Memory B cell (primary cell): Measurements from ENCODE around the gene PRLR.

Source experiments
- ATAC-seq: fragments of 150-1000 bp; cut with Tn5 transposase; 2 replicates; pipeline ENCODE4 v1.10.0; 2021; ENCODE audit warnings: low read depth, mild to moderate bottlenecking, moderate library complexity
- DNase-seq, 2 donors: peaks; one replicate each; pipeline ENCODE4 v3.0.0; 2022; ENCODE audit warnings: low spot score in 2 of 2
- H3K27ac Mint-ChIP-seq: one replicate; pipeline ENCODE4 v1.8.0; 2022; ENCODE audit warnings: mild to moderate bottlenecking, moderate library complexity, mixed read lengths
- H3K27me3 Mint-ChIP-seq: one replicate; pipeline ENCODE4 v1.8.0; 2022; ENCODE audit warnings: mixed read lengths
- H3K36me3 Mint-ChIP-seq: one replicate; pipeline ENCODE4 v1.8.0; 2022; ENCODE audit warnings: mild to moderate bottlenecking, mixed read lengths
- H3K4me1 Mint-ChIP-seq: one replicate; pipeline ENCODE4 v1.8.0; 2022; ENCODE audit warnings: mixed read lengths
- H3K4me3 Mint-ChIP-seq: one replicate; pipeline ENCODE4 v1.8.0; 2022; ENCODE audit warnings: mild to moderate bottlenecking, moderate library complexity, mixed read lengths
- H3K9me3 Mint-ChIP-seq: one replicate; pipeline ENCODE4 v1.8.0; 2022; ENCODE audit warnings: mixed read lengths

The PRLR gene

DNA sequence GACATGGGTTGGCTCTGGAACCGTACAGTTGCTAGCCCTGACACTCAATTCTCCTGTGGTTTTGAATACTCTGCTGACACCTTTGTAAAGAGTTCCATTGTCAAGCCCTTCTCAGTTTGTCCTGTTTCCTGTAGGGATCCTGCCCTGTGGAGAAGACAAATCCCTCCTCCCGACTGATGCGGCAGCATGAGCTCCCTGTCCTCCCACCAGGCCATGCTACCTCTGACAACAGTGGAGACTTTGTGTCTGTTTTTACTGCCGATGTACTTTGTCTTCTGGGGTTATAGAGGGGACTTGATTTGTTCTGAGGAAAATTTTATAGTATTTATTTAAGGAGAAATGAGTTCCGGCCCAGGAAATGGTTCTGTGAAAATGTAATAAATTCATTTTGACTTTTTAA is 57.8 kb downstream of the PRLR start:
- Mint-ChIP-seq H3K4me3 (no peak overlapping the region), H3K4me1 (no peaks in the 10 kb centered on the region), H3K27ac (no peak overlapping the region), H3K9me3 (peaks cover 4% of the 10 kb centered on the region), H3K27me3 (peaks cover 7% of the 10 kb centered on the region), H3K36me3 (peaks cover under 1% of the 10 kb centered on the region)
- ATAC-seq (no peak), DNase-seq (no peak)

DNA sequence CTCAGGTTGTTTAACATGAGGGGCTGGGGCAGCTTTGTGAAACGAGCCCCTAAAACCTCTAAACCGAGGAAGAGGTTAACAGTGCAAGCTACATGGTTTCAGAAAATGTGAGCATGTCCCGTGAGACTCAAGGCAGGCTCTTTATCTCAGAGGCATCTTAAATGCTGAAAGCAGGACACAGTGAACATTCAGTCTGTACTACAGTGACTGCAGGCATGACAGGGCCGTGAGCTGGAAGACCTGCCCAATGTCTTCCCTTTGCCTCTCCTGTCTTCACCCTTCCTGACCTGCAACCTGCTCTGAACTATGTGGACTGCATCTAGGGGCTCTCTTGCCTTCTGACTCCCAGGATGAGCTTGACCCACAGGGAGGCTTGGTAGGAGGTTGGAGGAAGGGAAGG is 58.3 kb downstream of the PRLR start:
- DNase-seq (no peak), ATAC-seq (no peak)
- Mint-ChIP-seq H3K27ac (no peak overlapping the region), H3K9me3 (peaks cover 4% of the 10 kb centered on the region), H3K4me1 (no peaks in the 10 kb centered on the region), H3K27me3 (peaks cover 7% of the 10 kb centered on the region), H3K36me3 (peaks cover 2% of the 10 kb centered on the region), H3K4me3 (no peak overlapping the region)

DNA sequence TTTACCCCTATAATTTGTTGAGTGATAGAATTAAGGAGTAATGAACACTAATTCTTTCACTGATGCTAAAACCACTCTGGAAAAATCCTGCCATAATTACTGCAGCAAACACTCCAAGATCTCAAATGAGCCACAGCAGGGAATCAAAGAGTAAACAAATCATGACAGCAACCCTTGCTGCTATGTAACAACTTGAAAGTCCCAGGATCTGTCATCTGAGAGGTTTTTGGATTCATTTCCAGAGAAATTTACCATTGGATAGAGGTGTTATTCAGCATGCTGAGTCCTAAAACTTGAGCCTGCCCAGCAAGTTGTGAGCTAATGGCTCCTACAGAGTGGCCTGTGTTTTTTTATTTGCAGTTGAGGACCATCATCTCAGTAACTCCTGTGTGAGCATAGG is 59.2 kb downstream of the PRLR start:
- H3K4me3 Mint-ChIP-seq, result no peak overlapping the region
- peaks cover 2% of the 10 kb centered on the region for H3K36me3 Mint-ChIP-seq
- no peak for ATAC-seq
- H3K27ac Mint-ChIP-seq, result no peak overlapping the region
- peaks cover 4% of the 10 kb centered on the region for H3K9me3 Mint-ChIP-seq
- H3K27me3 Mint-ChIP-seq, result peaks cover 7% of the 10 kb centered on the region
- H3K4me1 Mint-ChIP-seq, result no peaks in the 10 kb centered on the region
- no peak for DNase-seq

- Mint-ChIP-seq H3K36me3 (peaks cover 2% of the 10 kb centered on the region), H3K9me3 (peaks cover 3% of the 10 kb centered on the region), H3K27me3 (peaks cover 6% of the 10 kb centered on the region), H3K4me1 (no peaks in the 10 kb centered on the region), H3K27ac (no peak overlapping the region), H3K4me3 (no peak overlapping the region)
- DNase-seq, result no peak
- ATAC-seq, result no peak
Observed at GRCh38 chr5:35166043-35166442, 64.2 kb downstream of the PRLR start.

DNA sequence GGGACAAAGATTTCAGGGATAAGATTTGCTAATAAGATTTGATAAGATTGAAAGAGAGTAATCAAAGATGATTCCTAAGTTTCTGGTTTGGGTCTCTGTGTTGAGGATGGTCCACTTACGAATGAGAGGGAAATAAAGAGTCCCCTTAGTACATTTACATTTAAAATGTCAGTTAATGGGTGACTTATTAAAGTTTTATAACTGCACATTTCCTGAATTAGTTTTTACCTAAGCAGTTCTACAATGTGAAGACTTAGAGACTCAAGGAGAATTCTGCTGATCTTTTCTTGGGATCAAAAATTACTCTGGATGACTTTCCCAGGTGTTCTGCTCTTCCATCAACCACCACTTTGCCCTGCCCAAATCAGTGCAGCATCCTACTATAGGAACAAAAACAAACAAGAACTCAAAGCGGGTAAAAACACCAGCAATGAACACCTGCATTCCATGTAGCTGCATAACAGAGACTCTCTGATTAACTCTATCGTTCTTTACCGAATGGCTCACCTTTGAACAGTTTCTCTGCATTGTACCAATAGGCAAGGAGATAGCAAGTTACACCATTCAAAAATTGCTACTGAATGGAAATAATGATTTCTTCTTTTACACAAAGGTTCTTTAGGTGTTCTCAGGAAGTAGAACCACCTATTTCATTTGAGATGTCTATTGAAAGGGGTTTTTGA is 65.3 kb downstream of the PRLR start:
- Mint-ChIP-seq H3K4me1 (peaks cover 3% of the 10 kb centered on the region), H3K27me3 (peaks cover 6% of the 10 kb centered on the region), H3K36me3 (peaks cover 2% of the 10 kb centered on the region), H3K9me3 (peaks cover 3% of the 10 kb centered on the region), H3K27ac (no peak overlapping the region), H3K4me3 (no peak overlapping the region)
- ATAC-seq, result no peak
- no peak for DNase-seq

DNA sequence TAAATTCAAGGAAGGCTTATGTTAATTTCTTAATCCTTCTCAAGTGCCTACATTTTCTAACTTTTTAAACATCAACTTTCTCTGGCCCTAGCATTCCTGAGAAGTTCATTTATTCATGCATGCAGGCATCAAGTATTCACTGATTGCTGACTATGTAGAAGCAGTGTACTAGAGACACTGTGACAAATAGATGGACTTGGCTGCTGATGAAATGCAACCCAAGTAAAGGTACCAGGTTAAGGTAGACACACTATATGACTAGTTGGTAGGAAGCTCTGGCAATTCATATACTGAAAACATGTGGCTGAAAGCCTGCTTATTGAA is 66.6 kb downstream of the PRLR start:
- peaks cover 3% of the 10 kb centered on the region for H3K4me1 Mint-ChIP-seq
- ATAC-seq (no peak), DNase-seq (no peak)
- H3K36me3 Mint-ChIP-seq, result peaks cover 2% of the 10 kb centered on the region
- H3K27me3 Mint-ChIP-seq, result peaks cover 4% of the 10 kb centered on the region
- H3K4me3 Mint-ChIP-seq, result no peak overlapping the region
- peaks cover 3% of the 10 kb centered on the region for H3K9me3 Mint-ChIP-seq
- no peak overlapping the region for H3K27ac Mint-ChIP-seq

- Mint-ChIP-seq H3K27me3 (peaks cover 4% of the 10 kb centered on the region), H3K4me3 (no peak overlapping the region), H3K4me1 (peaks cover 3% of the 10 kb centered on the region), H3K27ac (no peak overlapping the region), H3K9me3 (peaks cover 3% of the 10 kb centered on the region), H3K36me3 (peaks cover 2% of the 10 kb centered on the region)
- ATAC-seq (no peak), DNase-seq (no peak)
Observed at GRCh38 chr5:35162848-35163709, 67.2 kb downstream of the PRLR start.

DNA sequence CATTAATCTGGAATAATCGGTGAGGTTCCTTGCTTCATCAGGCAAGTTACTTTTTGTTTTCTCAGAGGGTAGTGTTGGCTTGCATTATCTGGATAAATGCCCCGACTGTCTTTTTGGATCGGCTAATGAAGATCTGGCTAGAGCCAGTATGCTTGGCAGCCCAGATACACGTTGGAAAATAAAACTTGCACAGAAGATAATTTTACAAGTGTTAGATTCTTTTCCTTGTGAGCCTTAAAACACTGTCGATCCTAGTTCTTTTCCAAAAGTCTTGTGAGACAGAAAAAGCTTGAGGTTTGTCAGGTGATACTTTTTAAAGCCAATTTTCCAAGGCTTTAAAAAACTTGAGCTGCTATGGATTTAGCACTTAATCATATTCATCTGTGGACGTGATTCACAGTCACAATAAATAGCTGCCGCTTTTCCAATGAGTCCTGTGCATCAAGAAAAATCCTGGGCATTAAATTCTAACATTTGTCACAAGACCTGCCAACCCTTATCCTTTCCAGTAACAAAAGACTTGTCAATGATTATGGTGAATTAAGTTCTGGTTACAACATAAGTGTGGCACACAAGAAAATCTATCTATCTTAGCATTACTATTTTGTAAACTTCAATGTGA is 68.5 kb downstream of the PRLR start:
- DNase-seq, result no peak
- Mint-ChIP-seq H3K27me3 (peaks cover 4% of the 10 kb centered on the region), H3K27ac (no peak overlapping the region), H3K9me3 (no peaks in the 10 kb centered on the region), H3K36me3 (no peaks in the 10 kb centered on the region), H3K4me1 (peaks cover 3% of the 10 kb centered on the region), H3K4me3 (no peak overlapping the region)
- no peak for ATAC-seq

GRCh38 chr5:35160486-35161116 is 69.7 kb downstream of the PRLR start:
- no peak overlapping the region for H3K4me3 Mint-ChIP-seq
- H3K27me3 Mint-ChIP-seq, result peaks cover 10% of the 10 kb centered on the region
- no peak overlapping the region for H3K27ac Mint-ChIP-seq
- H3K9me3 Mint-ChIP-seq, result no peaks in the 10 kb centered on the region
- DNase-seq (no peak), ATAC-seq (peak; percentile 45)
- no peaks in the 10 kb centered on the region for H3K36me3 Mint-ChIP-seq
- H3K4me1 Mint-ChIP-seq, result peaks cover 3% of the 10 kb centered on the region

- DNase-seq (no peak), ATAC-seq (no peak)
- Mint-ChIP-seq H3K36me3 (no peaks in the 10 kb centered on the region), H3K9me3 (no peaks in the 10 kb centered on the region), H3K27me3 (peaks cover 12% of the 10 kb centered on the region), H3K4me3 (no peak overlapping the region), H3K4me1 (peaks cover 3% of the 10 kb centered on the region), H3K27ac (no peak overlapping the region)
Observed at GRCh38 chr5:35159370-35159742, 70.9 kb downstream of the PRLR start.

GRCh38 chr5:35158622-35159369 is 71.5 kb downstream of the PRLR start:
- DNase-seq (no peak), ATAC-seq (no peak)
- Mint-ChIP-seq H3K36me3 (no peaks in the 10 kb centered on the region), H3K4me3 (no peak overlapping the region), H3K27ac (no peak overlapping the region), H3K4me1 (peaks cover 3% of the 10 kb centered on the region), H3K27me3 (peaks cover 12% of the 10 kb centered on the region), H3K9me3 (no peaks in the 10 kb centered on the region)

DNA sequence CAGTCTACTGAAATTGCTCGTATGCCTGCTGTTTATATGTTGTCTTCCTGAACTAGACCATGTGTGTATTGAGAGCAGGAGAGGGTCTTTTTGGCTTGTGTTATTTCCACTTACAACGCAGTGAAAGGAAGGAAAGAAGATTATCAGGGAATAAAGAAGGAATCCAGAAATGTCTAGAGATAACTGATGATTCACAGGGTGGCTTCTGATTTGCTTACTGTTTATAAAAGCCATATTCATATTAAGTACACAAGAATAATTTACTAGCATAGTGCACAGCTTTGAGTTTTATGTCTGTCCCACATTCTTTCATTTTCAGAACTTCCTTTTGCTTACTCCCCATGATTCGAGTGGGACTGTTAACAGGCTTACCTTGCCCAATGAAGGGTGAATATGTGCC is 72.1 kb downstream of the PRLR start:
- H3K27me3 Mint-ChIP-seq, result peaks cover 10% of the 10 kb centered on the region
- DNase-seq, result no peak
- H3K36me3 Mint-ChIP-seq, result no peaks in the 10 kb centered on the region
- no peak overlapping the region for H3K27ac Mint-ChIP-seq
- no peak for ATAC-seq
- H3K9me3 Mint-ChIP-seq, result no peaks in the 10 kb centered on the region
- H3K4me3 Mint-ChIP-seq, result no peak overlapping the region
- peaks cover 9% of the 10 kb centered on the region for H3K4me1 Mint-ChIP-seq

GRCh38 chr5:35153375-35153932 is 76.8 kb downstream of the PRLR start:
- Mint-ChIP-seq H3K27me3 (peaks cover 9% of the 10 kb centered on the region), H3K9me3 (no peaks in the 10 kb centered on the region), H3K4me1 (peaks cover 6% of the 10 kb centered on the region), H3K36me3 (no peaks in the 10 kb centered on the region), H3K27ac (peak overlapping the region; percentile 86), H3K4me3 (no peak overlapping the region)
- ATAC-seq, result peak; percentile 92
- no peak for DNase-seq
